Testis (tissue), 2 donors: ENCODE measurements around the gene RERE.

Experiments used
- POLR2A ChIP-seq: fragments of 450-650 bp; IDR thresholded peaks from one replicate; pipeline ENCODE4 v1.6.1; 2017; ENCODE audit warnings: antibody characterized with exemption, mild to moderate bottlenecking, moderate library complexity
- TF ChIP-seq, protein P1 (sequence below), 3 experiments: fragments of 450-650 bp in 2 of 3; fragments of 200-600 bp in 1 of 3; sonication (generic) in 1 of 3; IDR thresholded peaks; one replicate each; pipeline ENCODE4 v1.5.1; 2016 to 2019; ENCODE audit warnings: antibody characterized with exemption in 3 of 3, mild to moderate bottlenecking in 2 of 3, moderate library complexity in 1 of 3

DNA sequence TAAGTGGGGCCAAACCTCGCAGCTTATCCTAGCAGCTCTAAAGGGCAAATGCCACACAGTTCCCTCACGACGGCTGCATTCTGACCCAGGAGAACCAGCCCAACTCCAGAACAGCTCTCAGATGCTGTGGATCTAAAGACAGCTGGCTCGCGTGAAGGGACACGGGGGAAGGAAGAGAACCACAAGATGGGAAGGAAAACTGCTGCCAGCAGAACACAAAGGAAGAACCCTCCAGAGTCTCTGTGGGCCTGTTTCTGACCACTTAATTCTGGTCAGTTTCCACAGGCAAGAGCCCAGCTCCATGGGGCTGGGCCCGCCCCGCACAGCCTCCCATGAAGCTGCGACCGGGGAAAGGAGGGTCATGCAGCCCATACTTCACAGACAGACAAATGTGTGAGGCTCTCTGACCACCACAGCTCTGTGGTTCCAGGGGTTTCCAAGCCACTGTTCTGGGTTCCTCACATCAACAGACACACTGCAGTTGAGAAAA lies 438.4 kb downstream of the RERE start:
- TF ChIP-seq, protein P1, sequence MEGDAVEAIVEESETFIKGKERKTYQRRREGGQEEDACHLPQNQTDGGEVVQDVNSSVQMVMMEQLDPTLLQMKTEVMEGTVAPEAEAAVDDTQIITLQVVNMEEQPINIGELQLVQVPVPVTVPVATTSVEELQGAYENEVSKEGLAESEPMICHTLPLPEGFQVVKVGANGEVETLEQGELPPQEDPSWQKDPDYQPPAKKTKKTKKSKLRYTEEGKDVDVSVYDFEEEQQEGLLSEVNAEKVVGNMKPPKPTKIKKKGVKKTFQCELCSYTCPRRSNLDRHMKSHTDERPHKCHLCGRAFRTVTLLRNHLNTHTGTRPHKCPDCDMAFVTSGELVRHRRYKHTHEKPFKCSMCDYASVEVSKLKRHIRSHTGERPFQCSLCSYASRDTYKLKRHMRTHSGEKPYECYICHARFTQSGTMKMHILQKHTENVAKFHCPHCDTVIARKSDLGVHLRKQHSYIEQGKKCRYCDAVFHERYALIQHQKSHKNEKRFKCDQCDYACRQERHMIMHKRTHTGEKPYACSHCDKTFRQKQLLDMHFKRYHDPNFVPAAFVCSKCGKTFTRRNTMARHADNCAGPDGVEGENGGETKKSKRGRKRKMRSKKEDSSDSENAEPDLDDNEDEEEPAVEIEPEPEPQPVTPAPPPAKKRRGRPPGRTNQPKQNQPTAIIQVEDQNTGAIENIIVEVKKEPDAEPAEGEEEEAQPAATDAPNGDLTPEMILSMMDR (IDR thresholded peaks at IDR 0.05) = no peak
- no peak for TF ChIP-seq POLR2A
